Stimulated activated CD4-positive, alpha-beta T cell treated with anti-CD3 and anti-CD28 coated beads, Interleukin-1b, Interleukin-23, amount 100 ng/mL, for 24 hours (primary cell): ENCODE data around the gene ESRRA.

Experiments
- DNase-seq, 4 experiments: peaks; one replicate each; pipeline ENCODE4 v3.0.0-alpha.2; 2020; ENCODE audit warnings: low read depth in 4 of 4, low spot score in 1 of 4

Gene ESRRA

GRCh38 chr11:64348383-64349024 is 43.2 kb downstream of the ESRRA start:
- no peak for DNase-seq

GRCh38 chr11:64349025-64349387 is 43.7 kb downstream of the ESRRA start:
- no peak for DNase-seq

GRCh38 chr11:64349404-64349803 is 44.1 kb downstream of the ESRRA start:
- DNase-seq: no peak

- DNase-seq: no peak
Measured at GRCh38 chr11:64351136-64351631, 45.9 kb downstream of the ESRRA start.

- DNase-seq: no peak
Measured at GRCh38 chr11:64352099-64352994, 47.0 kb downstream of the ESRRA start.

- DNase-seq: no peak
Measured at GRCh38 chr11:64352995-64353714, 47.8 kb downstream of the ESRRA start.

- no peak for DNase-seq
Measured at GRCh38 chr11:64353715-64354506, 48.6 kb downstream of the ESRRA start.

GRCh38 chr11:64355078-64355940 is 50.0 kb downstream of the ESRRA start:
- peak in 1 of 4 experiments; percentile 32 for DNase-seq

GRCh38 chr11:64356498-64357411 is 51.4 kb downstream of the ESRRA start:
- DNase-seq: no peak

- DNase-seq: no peak
Measured at GRCh38 chr11:64357446-64357845, 52.1 kb downstream of the ESRRA start.

- DNase-seq: peak in 1 of 4 experiments; percentile 18
Measured at GRCh38 chr11:64357904-64358535, 52.7 kb downstream of the ESRRA start.

- no peak for DNase-seq
Measured at GRCh38 chr11:64358536-64358906, 53.2 kb downstream of the ESRRA start.

GRCh38 chr11:64358907-64359711 is 53.8 kb downstream of the ESRRA start, which contains the start of gene RPS6KA4:
RPS6KA4 (plus strand) TSS chr11:64359162; CDS start chr11:64359236, 74 bp downstream.
- peak in 2 of 4 experiments; percentile 37 to 60 for DNase-seq

- DNase-seq: peak in 1 of 4 experiments; percentile 13
Measured at GRCh38 chr11:64359712-64360445, 54.6 kb downstream of the ESRRA start.

GRCh38 chr11:64360448-64360921 is 55.2 kb downstream of the ESRRA start:
- no peak for DNase-seq

GRCh38 chr11:64361659-64362058 is 56.3 kb downstream of the ESRRA start:
- DNase-seq: no peak

- no peak for DNase-seq
Measured at GRCh38 chr11:64362339-64362738, 57.0 kb downstream of the ESRRA start.
